ENCODE measurements around the gene EXTL1. TPM values are rescaled to one million over a fixed set of nuclear protein-coding genes. Genes with fewer than 3 reads are reported as not detected.

Gene EXTL1
- total and polyA plus RNA-seq, 2 donors (not counting 3 experiments of a cell fraction or from before 2014, with no cell fraction given): not detected

- Histone ChIP-seq H3K9me3 (replicated peaks; ENCODE audit: control insufficient read depth, insufficient read depth, low read length) (no peaks in the 10 kb centered on the region), H3K4me2 (ENCODE audit: insufficient read depth, low read length) (no peak overlapping the region), H3K9me1 (replicated peaks; ENCODE audit: control insufficient read depth, extremely low read depth, insufficient read depth, low read length) (no peaks in the 10 kb centered on the region), H2AFZ (ENCODE audit: low read depth, low read length) (no peak overlapping the region), H4K20me1 (replicated peaks; ENCODE audit: control insufficient read depth, extremely low read depth, insufficient read depth, low read length) (no peaks in the 10 kb centered on the region), H3K4me3 (replicated peaks in 1 of 3; ENCODE audit: insufficient read depth in 1 of 3, low read depth in 1 of 3, low read length in 3 of 3) (no peak overlapping the region), H3K27me3 (ENCODE audit: control insufficient read depth in 2 of 2, insufficient read depth in 2 of 2, low read length in 2 of 2) (no peaks in the 10 kb centered on the region), H3K9ac (replicated peaks; ENCODE audit: extremely low read depth, insufficient read depth, low read length) (no peak overlapping the region), H3K4me1 (ENCODE audit: control insufficient read depth, extremely low read depth, insufficient read depth, low read length) (no peaks in the 10 kb centered on the region), H3K36me3 (ENCODE audit: control insufficient read depth in 2 of 2, extremely low read depth in 1 of 2, insufficient read depth in 2 of 2, low read length in 2 of 2) (no peaks in the 10 kb centered on the region), H3K27ac (ENCODE audit: insufficient read depth, low read depth, low read length) (no peak overlapping the region), H3K79me2 (ENCODE audit: control insufficient read depth, insufficient read depth, low read length) (no peaks in the 10 kb centered on the region)
- TF ChIP-seq POLR2A (IDR thresholded peaks at IDR 0.05; ENCODE audit: low read depth, low read length): no peak
- TF ChIP-seq CTCF (IDR thresholded peaks at IDR 0.05; ENCODE audit: extremely low read depth in 1 of 2, insufficient read depth in 1 of 2, low read depth in 1 of 2, low read length in 2 of 2): no peak
- TF ChIP-seq MYC (IDR thresholded peaks at IDR 0.05; ENCODE audit: low read depth, low read length): no peak
- TF ChIP-seq EZH2 (IDR thresholded peaks at IDR 0.05; ENCODE audit: borderline replicate concordance, low read depth, low read length, severe bottlenecking): no peak
- no peak for TF ChIP-seq FOS (IDR thresholded peaks at IDR 0.05; ENCODE audit: borderline replicate concordance, insufficient read depth, low read length)
- TF ChIP-seq MAX (IDR thresholded peaks at IDR 0.05; ENCODE audit: insufficient read depth, insufficient read length): no peak
- no peak for TF ChIP-seq POLR2AphosphoS5 (IDR thresholded peaks at IDR 0.05; ENCODE audit: insufficient read depth, low read depth, low read length)
- TF ChIP-seq GATA2 (IDR thresholded peaks at IDR 0.05; ENCODE audit: insufficient read depth, insufficient read length, low read depth, low read length): no peak
- TF ChIP-seq JUN (IDR thresholded peaks at IDR 0.05; ENCODE audit: borderline replicate concordance, insufficient read depth, insufficient read length, low read depth): no peak
- FAIRE-seq (no peak), DNase-seq (ENCODE audit: low read depth, low spot score) (no peak)
- BruUV-seq (replicated peaks): no TSS peak
- ChIA-PET POLR2A (no interaction called here), CTCF (interaction anchor here (0.6 to 2.3 kb wide), 3 partner anchors 17 to 118 kb away, joined by 3 to 9 read pairs (median 3); partner anchors contain the start of gene PAFAH2)
- intact Hi-C loops (cut with micrococcal nuclease) (no loop called here), dilution Hi-C loops (cut with MboI; ENCODE audit: extremely low pct_ligation_motif_present, low sequenced_read_pairs) (no loop called here)
Measured at GRCh38 chr1:26014179-26014578, 7.4 kb upstream of the EXTL1 start.
